HG03342 (cell line): ENCODE results near the gene TEDC1.

Experiments used
- ATAC-seq: cut with Tn5 transposase; IDR thresholded peaks from one replicate; pipeline ENCODE4 v1.9.1; 2021; ENCODE audit warnings: mild to moderate bottlenecking, moderate library complexity; ENCODE audit not compliant: unreplicated experiment

TEDC1 gene

DNA sequence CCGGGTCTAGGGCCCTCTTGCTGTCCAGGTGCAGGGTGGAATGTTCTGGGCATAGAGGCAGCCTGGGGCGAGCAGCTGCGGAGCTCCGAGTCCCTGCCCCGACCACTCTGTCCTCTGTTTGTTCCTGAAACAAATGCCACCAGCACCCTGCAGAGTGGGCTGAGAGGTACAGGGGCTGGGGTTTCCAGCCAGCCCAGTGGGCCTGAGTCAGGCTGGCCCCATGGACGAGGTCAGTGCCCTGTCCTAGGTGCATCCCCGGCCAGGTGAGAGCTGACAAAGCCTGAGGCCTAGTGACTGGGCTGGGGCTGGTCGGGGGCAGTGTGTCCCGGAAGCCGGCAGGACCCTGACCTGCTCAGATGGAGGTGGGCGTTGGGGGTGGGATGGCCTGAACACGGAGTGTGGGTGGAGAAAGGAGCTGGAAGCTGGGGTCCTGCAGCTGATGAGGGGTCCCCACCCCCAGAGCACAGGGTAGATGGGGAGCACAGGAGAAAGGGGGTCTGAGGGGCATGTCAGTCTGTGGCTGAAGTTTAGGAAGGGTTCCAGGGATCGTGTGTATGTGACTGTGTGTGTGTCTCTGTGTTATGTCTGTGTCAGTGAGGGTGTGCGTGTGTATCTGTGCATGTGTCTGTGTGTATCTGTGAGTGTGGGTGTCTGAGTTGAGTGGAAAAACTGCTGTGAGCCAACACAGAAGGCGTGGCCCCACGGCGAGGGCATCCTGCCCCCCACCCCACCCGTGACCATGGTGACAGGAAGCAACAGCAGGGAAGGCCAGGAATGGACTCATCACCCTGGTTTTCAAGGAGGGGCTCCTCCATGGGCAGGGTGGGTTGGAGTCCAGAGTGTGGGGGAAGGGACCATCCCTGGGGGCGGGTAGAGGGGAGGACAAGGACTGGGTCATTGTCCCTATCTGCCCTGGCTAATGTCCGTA, 6.7 kb upstream of the TEDC1 start:
- no peak for ATAC-seq

DNA sequence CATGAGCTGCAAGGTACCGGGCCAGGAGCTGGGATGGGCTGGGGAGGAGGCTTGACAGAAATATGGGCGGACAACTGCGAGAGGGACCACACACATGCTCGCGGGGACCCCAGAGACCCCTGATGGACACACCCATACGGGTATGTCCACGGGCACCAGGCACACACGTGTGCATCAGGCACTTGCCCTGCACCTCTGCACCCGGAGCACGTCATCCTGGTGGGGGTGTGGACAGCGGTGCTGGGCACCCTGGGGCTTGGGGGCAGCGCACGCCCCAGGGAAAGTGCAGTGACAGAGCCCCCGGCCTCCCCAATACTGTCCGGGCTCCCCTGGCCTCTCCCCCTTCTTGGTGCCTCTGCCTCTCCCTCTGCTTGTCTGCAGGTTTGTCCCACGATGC, 6.1 kb upstream of the TEDC1 start:
- no peak for ATAC-seq

DNA sequence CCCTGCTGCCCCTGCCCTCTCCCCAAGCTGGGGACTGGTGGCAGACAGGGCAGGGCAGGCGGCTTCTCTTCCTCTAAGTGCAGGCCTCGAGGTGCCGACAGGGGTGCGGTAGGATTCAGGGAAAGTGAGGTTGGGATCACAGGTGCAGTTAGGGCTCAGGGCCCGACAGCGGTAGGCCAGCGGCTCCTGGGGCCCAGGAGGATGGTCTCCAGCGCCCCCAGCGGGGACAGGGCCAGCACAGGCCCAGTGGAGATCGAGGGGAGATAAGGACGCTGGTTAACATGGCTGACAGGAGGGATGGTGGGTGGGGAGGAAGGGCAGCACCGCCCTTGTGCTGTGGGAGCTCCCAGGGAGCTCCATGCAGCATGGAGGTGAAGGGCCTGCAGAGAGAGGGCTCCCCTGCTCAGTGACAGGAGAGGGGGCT, 5.3 kb upstream of the TEDC1 start:
- no peak for ATAC-seq

DNA sequence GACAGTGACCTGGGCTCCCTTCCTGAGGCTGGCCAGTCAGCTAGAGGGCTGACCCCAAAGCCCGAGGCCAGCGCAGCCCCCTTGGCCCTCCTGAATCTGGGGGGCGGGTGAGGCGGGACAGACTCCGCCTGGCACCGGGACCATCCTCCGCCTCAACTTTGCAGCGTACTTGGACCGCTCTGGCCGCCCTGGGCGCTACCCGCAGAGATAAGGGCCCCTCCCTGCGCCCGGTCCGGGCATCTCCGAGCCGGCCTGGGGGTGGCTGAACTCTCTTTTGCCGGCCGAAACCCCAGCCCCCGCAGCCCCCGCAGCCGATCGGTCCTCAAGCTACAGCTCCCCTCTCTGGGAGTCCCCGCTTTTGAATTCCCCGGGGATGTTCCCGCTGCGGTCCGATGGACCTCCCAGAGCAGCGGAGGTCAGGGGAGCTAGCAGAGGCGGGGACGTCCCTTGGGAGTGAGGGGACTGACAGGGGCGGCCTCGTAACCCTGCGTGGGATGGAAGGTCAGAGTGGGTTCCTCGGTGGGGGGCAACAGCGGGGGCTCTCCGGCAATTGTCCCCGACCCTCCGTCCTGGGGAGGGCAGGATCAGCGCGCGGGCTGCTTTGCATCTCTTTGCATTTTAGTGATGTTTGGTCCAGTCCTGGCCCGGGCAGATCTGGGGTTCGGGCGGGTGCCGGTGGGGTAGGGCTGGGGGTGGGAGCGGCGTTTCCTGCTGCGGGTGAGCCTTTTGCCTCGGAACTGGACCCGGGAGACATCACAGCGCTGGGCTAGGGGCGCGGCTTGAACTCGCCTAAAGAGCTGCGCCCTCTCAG, 4.7 kb upstream of the TEDC1 start, which contains the start of gene CRIP1:
Gene CRIP1 (plus strand): TSS at position 724 of the 811 bp plus-strand sequence. CDS start 374 bp downstream, outside the sequence.
- ATAC-seq, result no peak

DNA sequence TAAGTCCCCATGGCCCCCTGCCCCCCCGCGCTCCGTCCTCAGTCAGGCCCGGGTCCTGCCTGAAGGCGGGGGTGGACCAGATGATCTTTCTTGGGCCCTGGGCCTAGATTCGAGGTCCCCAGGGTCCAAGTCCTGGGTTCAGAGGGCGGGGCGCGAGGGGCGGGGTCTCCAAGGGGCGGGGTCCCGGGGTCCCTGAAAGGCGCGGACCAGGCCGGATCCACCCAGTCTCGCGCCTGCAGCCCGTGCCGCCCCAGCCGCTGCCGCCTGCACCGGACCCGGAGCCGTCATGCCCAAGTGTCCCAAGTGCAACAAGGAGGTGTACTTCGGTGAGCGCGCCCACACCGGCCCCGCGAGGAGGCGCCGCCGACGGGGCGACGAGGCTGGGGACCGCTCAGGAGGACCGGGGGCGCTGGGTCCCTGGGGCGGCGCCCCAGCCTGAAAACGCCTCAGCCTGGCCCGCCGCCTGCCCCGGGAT, 4.0 kb upstream of the TEDC1 start:
- ATAC-seq, result no peak

DNA sequence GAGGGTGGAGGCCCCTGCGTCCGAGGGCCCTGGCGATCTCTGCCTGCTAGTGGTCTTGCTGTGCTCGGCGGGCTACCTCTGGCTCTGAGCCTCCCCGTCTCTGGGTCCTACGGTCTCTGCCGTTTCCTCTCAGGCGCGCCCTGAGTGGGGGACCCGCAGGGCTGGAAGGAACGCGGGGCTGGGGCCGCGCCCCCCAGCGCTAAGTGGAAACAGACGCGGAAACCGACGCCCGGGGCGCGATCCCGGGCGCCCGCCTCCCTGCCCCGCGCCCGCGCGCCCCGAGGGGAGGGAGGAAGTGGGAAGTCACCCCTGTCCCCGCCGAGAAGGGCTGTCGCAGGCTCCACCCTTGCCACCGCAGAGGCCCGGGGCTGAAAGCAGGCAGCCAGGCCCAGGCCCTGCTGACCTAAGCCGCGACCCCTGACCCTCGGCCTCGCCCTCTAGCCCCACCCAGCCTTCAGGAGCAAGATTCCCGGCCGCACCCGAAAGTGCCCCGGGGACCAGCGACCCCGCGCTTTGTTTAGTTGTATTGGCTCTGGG, 3.5 kb upstream of the TEDC1 start:
- ATAC-seq, result no peak

DNA sequence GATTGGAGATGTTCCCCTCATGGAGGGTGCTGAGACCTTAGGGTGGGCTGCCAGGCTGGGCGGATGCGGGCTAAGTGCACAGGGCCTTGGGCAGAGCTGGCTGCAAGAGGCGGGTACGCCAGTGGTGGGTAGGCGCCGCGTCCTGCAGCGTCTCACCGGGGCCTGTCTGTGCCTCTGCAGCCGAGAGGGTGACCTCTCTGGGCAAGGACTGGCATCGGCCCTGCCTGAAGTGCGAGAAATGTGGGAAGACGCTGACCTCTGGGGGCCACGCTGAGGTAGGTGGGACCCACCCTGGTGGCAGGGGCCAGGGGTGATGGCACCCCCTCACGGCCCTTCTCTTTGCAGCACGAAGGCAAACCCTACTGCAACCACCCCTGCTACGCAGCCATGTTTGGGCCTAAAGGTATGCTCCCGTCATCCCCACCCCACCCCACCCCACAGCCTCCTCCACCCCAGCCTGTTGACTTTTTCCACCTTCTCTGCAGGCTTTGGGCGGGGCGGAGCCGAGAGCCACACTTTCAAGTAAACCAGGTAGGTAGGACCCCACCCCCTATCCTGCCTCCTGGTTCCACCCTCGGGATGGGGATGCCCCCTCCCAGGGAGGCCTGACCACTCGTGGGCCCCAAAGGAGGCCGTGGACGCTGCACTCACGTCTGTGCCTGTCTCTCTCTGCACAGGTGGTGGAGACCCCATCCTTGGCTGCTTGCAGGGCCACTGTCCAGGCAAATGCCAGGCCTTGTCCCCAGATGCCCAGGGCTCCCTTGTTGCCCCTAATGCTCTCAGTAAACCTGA, 2.9 kb upstream of the TEDC1 start:
- ATAC-seq, result no peak

DNA sequence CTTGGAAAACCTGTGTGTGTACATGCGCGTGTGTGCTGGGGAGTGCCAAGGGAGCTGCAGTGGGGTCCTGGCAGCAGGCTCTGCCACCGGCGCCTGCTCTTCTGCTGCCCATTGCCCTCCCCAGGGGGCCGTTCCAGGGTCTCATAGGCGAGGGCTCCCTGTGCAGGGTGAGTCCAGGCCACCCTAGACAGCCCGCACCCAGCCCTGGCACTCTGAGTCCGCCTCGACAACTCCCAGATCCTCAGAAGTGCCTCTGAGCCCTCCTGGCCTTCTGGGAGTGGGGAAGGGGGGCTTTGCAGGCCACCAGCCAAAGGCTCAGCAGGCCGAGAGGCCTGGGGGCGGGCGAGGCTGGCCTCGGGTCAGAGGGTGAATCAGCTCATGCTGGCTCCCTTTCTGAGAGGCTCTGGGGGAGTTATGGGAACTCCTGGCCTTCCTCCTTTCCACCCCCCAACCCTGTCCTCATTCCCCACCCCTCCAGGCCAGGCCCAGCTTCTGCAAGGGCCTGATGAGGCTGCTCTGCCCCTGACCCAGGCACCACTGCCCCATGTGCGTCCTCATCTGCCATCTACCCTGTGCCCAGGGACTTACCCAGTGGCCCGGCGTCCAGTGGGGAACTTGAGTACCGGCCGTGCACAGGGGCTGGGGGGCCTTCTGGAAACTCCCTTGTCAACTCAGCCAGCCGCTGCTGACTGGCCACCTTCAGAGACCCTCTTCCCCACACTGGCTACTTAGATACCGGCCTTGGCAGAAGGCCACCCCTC, 2.1 kb upstream of the TEDC1 start:
- ATAC-seq, result no peak

DNA sequence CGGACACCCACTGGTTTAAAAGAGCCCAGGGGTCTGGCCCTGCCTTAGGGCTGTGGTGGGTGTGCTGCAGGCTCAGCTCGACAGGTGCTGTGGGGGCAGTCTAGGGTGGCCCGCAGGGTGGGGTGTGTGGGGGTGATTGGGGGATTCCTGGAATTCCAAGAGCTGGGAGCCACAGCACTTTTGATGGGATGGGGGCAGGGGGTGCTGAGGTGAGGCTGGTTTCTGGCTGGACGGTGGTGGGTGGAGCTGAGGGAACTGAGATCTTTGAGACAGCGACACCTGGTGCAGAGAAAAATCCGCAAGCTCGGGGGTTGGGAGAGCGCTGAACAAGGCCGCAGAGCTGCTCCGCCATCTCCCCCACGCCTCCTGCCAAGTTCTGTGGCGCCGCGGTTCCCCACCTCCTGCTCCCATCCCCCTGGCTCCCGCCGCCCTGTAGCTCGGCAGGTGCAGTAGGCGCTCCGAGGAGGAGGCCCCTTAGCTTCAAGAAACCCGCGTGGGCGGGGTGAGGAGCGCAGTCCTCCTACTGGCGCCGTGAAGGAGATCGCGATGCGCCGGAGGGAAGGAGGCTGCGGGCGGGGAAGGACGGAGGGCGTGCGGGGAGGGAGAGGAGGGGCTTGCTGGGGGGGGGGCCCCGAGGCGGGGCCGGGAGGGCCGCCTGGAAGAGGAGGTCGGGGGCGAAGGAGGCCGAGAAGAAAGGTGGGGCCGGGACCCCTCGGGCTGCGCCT, 1.3 kb upstream of the TEDC1 start:
- no peak for ATAC-seq

DNA sequence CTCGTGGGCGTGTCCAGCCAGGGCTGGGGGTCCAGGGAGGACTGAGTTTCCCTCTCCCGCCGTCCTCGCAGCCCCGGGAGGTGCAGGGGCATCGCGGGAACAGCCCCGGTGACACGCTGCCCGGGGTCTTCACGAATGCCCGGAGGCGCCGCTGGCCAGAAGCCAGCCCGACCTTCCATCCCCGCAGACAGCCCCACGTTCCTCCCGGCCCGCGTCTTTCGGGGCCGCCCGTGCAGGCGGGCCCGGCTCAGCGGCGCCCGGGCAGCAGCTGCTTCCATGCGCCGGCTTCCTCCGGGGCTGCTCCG, 827 bp upstream of the TEDC1 start:
- peak; percentile 1 for ATAC-seq

DNA sequence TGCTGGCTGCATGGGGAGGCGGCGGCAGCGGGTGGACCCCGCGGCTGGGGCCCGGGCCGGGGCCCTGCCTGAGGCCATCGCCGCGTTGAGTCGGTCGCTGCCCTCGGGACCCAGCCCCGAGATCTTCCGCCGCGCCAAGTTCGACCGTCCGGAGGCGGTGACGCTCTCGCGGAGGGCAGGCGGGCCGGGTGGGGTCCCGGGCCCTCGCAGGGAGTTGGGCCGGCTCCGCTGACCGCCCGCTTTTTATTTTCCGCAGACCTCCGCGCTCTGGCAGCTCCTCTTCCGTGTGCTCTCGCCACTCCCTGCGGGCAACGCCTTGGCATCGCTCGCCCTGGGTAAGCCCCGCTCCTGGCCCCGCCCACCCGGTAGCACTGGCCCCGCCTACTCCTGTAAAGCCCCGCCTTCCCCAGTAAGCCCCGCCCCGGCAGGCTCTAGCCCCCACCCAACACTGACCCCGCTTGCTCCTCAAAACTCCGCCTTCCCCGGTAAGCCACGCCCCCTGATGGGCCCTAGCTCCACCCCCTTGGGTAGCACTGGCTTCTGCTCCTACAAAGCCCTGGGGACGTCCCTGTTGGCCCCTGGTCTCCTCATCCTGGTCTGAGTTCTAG, 424 bp downstream of the TEDC1 start:
- peak; percentile 0 for ATAC-seq

DNA sequence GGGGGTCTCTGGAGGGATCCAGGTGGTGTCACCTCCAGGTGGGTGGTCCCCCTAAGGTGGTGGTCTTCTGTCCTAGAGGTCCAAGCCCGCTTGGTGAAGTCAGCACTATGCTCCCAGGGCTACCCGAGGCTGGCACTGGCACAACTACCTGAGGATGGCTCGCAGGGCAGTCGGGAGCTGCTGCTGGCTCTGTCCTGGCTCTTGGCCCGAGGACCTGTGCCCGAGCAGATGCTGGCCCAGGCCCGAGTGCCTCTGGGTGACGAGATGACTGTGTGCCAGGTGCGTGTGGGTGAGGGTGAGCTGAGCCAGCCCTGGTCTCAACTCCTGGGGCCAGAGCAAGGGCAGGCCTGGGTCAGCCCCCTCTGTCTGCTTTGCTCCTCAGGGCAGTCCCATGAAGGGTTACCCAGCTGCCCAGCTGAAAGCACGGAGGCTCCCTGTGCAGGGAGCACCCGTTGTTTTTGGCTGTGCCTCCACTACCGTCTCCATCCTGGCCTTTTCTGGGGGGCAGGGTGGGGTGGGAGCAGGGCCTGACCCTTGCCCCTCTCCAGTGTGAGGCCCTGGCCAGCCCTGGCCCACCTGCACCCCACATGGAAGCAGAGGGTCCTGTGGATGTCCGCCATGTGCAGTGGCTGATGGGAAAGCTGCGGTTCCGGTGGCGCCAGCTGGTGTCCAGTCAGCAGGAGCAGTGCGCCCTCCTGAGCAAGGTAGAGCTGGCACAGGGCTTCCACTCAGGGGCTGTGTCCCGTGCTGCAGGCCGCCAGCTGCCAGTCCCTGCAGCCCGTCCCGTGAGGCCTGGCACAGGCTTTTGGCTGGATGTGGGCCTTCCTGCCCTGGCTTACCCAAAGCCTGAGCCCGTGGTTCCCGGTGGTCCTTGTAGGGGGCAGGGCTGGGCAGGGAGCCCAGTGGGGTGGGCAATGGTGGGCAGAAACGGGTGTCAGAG, 1.3 kb downstream of the TEDC1 start:
- ATAC-seq, result no peak

DNA sequence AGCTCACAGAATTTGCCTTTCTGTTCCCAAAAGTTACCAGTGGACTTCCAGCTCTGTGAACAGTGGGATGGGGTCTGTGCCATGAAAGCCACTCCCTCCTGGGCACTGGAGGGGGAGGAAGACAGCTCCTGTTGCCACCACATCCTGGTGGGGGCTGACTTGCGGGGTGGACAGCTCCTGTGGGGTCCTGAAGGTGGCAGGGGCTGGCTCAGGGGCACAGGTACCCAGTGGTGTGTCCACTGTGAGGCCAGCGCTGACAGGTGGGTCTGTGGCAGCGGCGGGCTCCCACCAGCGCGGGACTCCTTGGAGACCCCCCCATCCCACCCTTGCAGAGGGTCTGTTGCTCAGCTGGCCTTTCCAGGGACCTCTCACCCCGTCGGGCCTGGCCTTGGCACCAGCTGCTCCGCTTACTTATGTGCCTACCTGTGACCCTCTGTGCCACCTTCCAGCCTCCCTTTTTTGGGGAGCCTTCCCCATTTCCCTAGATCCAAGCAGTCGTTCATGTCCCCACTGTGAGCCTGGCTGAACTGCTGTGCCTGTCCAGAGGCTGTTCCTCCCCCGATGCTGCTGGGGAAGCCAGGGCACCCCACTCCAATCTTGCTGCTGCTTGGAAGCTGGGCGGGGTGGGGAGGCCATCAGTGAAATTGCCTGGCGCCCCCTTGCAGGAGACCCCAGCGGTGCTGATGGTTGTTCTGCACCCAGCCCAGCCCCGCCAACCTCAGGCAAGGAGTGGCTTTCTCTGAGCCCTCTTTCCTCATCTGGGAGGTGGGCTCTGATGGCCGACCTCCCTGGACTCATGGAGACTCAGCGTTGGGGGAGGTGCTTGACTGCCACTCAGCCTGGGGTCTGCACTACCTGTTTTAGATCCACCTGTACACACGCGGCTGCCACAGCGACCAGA, 2.2 kb downstream of the TEDC1 start:
- no peak for ATAC-seq

DNA sequence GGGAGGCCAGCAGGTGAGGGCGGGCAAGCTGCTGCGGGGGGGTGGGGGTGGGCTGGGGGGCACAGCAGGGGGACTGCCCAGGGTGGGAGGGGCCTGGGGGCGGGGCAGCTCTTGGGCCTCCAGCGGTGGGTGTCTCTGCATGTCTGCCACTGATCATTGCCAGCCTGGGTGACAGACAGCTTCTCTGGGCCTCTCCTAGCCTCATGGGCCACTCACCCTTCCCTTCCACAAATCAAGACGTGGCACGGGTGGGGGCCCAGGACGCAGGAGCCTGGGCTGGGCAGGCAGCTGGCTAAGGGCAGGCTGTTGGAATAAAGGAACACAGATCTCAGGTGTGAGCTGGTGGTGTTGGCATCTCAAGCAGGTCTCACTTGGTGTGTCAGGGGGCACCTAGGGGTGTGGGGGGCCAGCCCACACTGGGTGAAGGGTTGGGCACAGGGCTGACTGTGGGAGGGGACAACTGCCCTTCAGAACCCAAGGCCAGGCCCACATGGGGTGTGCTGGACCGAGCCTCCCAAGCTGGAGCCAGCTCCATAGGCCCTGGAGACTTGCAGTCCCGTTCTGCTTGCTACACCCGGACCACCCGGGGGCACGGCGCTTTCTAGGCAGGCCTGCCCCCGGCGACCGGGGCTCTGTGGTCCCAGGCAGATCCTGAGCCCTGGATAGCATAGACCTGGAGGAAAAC, 3.0 kb downstream of the TEDC1 start:
- no peak for ATAC-seq

DNA sequence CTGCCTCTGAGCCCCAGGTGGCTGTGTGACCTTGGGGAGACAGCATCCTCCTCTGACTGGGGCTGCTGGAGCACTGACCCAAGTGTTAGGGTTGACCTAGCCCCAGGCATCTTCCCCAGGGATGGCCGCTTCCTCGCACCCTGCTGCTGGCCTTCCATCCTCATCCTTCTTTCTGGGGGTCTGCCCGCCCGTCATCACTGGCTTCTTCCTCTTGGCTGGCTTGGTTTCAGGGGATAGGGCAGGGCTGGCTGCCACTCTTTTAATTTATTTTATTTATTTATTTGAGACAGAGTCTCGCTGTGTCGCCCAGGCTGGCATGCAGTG, 3.5 kb downstream of the TEDC1 start:
- no peak for ATAC-seq
